ENCODE measurements around the gene CDH10.

CDH10 gene

GRCh38 chr5:24644761-24645160, at the start of gene CDH10:
Gene CDH10, minus strand, starts transcription at chr5:24644978. Its CDS starts 51,488 bp downstream, at chr5:24593490.
- DNase-seq, result peak; percentile 39

GRCh38 chr5:24693609-24694008, 48.8 kb upstream of the CDH10 start:
- no peak for DNase-seq

GRCh38 chr5:24691074-24691473, 46.3 kb upstream of the CDH10 start:
- no peak for DNase-seq

- no peak for DNase-seq
Measured at GRCh38 chr5:24681106-24681505, 36.3 kb upstream of the CDH10 start.

- no peak for DNase-seq
Measured at GRCh38 chr5:24668050-24668449, 23.3 kb upstream of the CDH10 start.

- DNase-seq, result no peak
Measured at GRCh38 chr5:24649531-24649930, 4.8 kb upstream of the CDH10 start.

- DNase-seq, result peak; percentile 48
Measured at GRCh38 chr5:24646915-24647314, 2.1 kb upstream of the CDH10 start.

- no peak for DNase-seq
Measured at GRCh38 chr5:24645483-24645882, 705 bp upstream of the CDH10 start.

- no peak for DNase-seq
Measured at GRCh38 chr5:24643880-24644279, 898 bp downstream of the CDH10 start.

GRCh38 chr5:24643156-24643555, 1.6 kb downstream of the CDH10 start:
- no peak for DNase-seq

- DNase-seq, result no peak
Measured at GRCh38 chr5:24642022-24642421, 2.8 kb downstream of the CDH10 start.

GRCh38 chr5:24635209-24635608, 9.6 kb downstream of the CDH10 start:
- DNase-seq, result no peak

- DNase-seq, result peak; percentile 59
Measured at GRCh38 chr5:24633715-24634325, 11.0 kb downstream of the CDH10 start.

GRCh38 chr5:24632353-24632752, 12.4 kb downstream of the CDH10 start:
- no peak for DNase-seq

GRCh38 chr5:24630918-24631317, 13.9 kb downstream of the CDH10 start:
- DNase-seq, result no peak

- DNase-seq, result no peak
Measured at GRCh38 chr5:24629798-24630197, 15.0 kb downstream of the CDH10 start.

- DNase-seq, result no peak
Measured at GRCh38 chr5:24624872-24625271, 19.9 kb downstream of the CDH10 start.

- DNase-seq, result no peak
Measured at GRCh38 chr5:24623624-24624023, 21.2 kb downstream of the CDH10 start.

- no peak for DNase-seq
Measured at GRCh38 chr5:24623031-24623430, 21.7 kb downstream of the CDH10 start.

GRCh38 chr5:24621792-24622191, 23.0 kb downstream of the CDH10 start:
- no peak for DNase-seq

GRCh38 chr5:24616566-24616965, 28.2 kb downstream of the CDH10 start:
- DNase-seq, result no peak

- DNase-seq, result no peak
Measured at GRCh38 chr5:24615159-24615558, 29.6 kb downstream of the CDH10 start.

GRCh38 chr5:24609706-24610105, 35.1 kb downstream of the CDH10 start:
- no peak for DNase-seq

- DNase-seq, result no peak
Measured at GRCh38 chr5:24606971-24607370, 37.8 kb downstream of the CDH10 start.

- no peak for DNase-seq
Measured at GRCh38 chr5:24602188-24602587, 42.6 kb downstream of the CDH10 start.

GRCh38 chr5:24598956-24599355, 45.8 kb downstream of the CDH10 start:
- no peak for DNase-seq

Measured in NCI-H774 (cell line).